GM12891 (cell line): ENCODE measurements around the gene FAM163B.

Source experiments
- POLR2A ChIP-seq: IDR thresholded peaks from 2 replicates; pipeline ENCODE4 v1.6.1; 2011; ENCODE audit warnings: low read depth, low read length, control low read depth
- POLR2AphosphoS5 ChIP-seq: IDR thresholded peaks from 2 replicates; pipeline ENCODE4 v1.6.1; 2011; ENCODE audit warnings: low read depth, low read length, control low read depth
- SPI1 ChIP-seq: IDR thresholded peaks from 2 replicates; pipeline ENCODE4 v1.6.1; 2011; ENCODE audit warnings: low read depth, low read length, control low read depth
- TAF1 ChIP-seq: IDR thresholded peaks from 2 replicates; pipeline ENCODE4 v1.6.1; 2011; ENCODE audit warnings: low read depth, low read length, control low read depth

DNA sequence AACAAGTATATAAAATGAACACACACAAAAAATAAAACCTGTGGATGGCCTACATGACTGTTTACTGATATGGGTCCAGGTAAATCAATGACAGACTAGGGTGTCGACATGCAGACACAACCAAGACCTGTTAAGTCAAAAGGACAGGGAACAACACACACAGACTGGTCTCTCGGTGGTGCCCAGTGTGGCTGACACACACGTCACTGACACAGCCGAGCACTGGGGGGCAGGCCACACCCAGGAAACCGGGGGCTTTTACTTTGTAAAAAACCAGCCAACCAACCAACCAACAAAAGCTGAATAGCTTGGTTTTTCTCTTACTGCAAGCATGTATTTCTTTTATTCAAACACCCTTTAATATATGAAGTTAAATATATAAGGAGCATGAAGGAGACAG, 5.0 kb downstream of the FAM163B start:
- TF ChIP-seq POLR2AphosphoS5 (no peak), POLR2A (no peak), SPI1 (no peak), TAF1 (no peak)
